Psoas muscle (tissue), 8 donors: ENCODE measurements around the gene PYCR2. TPM values are rescaled to one million over a fixed set of nuclear protein-coding genes. Genes with fewer than 3 reads are reported as not detected.
"Not testable (repeated sequence)": the region's sequence is repeated elsewhere in the genome, so short reads cannot be mapped to it uniquely, and the experiment has no call there.

ENCODE experiments used
- ATAC-seq, 4 donors: fragments of 200-7000 bp; cut with Tn5 transposase; one replicate each; pipeline ENCODE4 v1.9.1; 2020; ENCODE audit warnings: moderate library complexity in 3 of 4, mild to moderate bottlenecking in 2 of 4
- DNase-seq, 2 donors: peaks; one replicate each; pipeline ENCODE4 v3.0.0-alpha.2; 2020
- H3K27ac ChIP-seq: fragments of 200-600 bp; one replicate; pipeline ENCODE4 v1.8.0; 2022
- H3K27me3 ChIP-seq, 3 donors: fragments of 200-600 bp in 1 of 3; one replicate each; pipeline versions ENCODE4 v1.6.1 to v1.8.0; 2013 to 2022; ENCODE audit warnings: low read length in 2 of 3, mild to moderate bottlenecking in 2 of 3, moderate library complexity in 1 of 3; ENCODE audit not compliant: insufficient read depth in 3 of 3
- H3K36me3 ChIP-seq, 2 donors: fragments of 200-600 bp in 1 of 2; one replicate each; pipeline versions ENCODE4 v1.6.1 to v1.8.0; 2013 to 2022; ENCODE audit warnings: low read depth in 1 of 2, mild to moderate bottlenecking in 1 of 2, moderate library complexity in 1 of 2; ENCODE audit not compliant: insufficient read depth in 1 of 2
- H3K4me1 ChIP-seq: fragments of 200-600 bp; one replicate; pipeline ENCODE4 v1.8.0; 2022
- H3K4me3 ChIP-seq: fragments of 200-600 bp; one replicate; pipeline ENCODE4 v1.8.0; 2022; ENCODE audit warnings: mild to moderate bottlenecking
- H3K9me3 ChIP-seq: fragments of 200-600 bp; one replicate; pipeline ENCODE4 v1.8.0; 2022
- WGBS, 3 donors: extraction: QIAGEN DNeasy Blood & Tissue Kit; methylation state at CpG; one replicate each; pipeline versions ENCODE4 v1.1.6 to v1.1.7; 2013; 5-methylcytosine and 5-hydroxymethylcytosine counted together
- intact Hi-C, 2 donors: fragments of 100-400 bp; cut with DNase I; formaldehyde crosslinking; loops; one replicate each; pipeline versions ENCODE4 v1.11.0 to v1.14.2; 2022
- polyA plus RNA-seq, 3 donors: library from polyadenylated mRNA; stranded (reverse); fragments of 200-250 nt; gene quantifications; one replicate each; pipeline ENCODE4 v1.2.3, GENCODE V29; 2013
- total RNA-seq, 4 donors: library from RNA; stranded (reverse); fragmentation: NEBNext Ultra II Directional in 2 of 4; extraction: Animal tissue kit (Norgen Biotek cat#: 25700) in 2 of 4; gene quantifications; one replicate each; pipeline versions ENCODE4 v1.2.1 to v1.2.4, GENCODE V29; 2021 to 2023
- TF ChIP-seq, protein P1 (sequence below): fragments of 200-600 bp; IDR thresholded peaks from one replicate; pipeline ENCODE4 v1.8.0; 2022; ENCODE audit warnings: antibody characterized with exemption
- donor health status: healthy with polysubstance abuse.
- donor health status: DM: no; HTN: no; CAD: no; lungs with moderate emphysema.
- donor health status: Bipolar disorder and iron deficiency.
- donor health status: healthy.
- donor health status: DM: yes; HTN: yes; CAD: no.
- donor health status: DM: no; HTN: no; CAD: no.
- donor health status: DM: no; HTN: no; CAD: no.
- donor health status: DM: yes; HTN: yes; CAD: no.

PYCR2 gene
- total and polyA plus RNA-seq, 7 donors: 34.9 to 70.2 (median 52.0) TPM

- no peak overlapping the region for H3K4me3 ChIP-seq
- no peaks in the 10 kb centered on the region for H3K9me3 ChIP-seq
- no peak for DNase-seq
- H3K36me3 ChIP-seq: no peaks in the 10 kb centered on the region
- H3K27ac ChIP-seq: no peak overlapping the region
- peak in 1 of 4 donors; percentile 30 for ATAC-seq
- peaks cover 6% of the 10 kb centered on the region for H3K4me1 ChIP-seq
- TF ChIP-seq, protein P1, sequence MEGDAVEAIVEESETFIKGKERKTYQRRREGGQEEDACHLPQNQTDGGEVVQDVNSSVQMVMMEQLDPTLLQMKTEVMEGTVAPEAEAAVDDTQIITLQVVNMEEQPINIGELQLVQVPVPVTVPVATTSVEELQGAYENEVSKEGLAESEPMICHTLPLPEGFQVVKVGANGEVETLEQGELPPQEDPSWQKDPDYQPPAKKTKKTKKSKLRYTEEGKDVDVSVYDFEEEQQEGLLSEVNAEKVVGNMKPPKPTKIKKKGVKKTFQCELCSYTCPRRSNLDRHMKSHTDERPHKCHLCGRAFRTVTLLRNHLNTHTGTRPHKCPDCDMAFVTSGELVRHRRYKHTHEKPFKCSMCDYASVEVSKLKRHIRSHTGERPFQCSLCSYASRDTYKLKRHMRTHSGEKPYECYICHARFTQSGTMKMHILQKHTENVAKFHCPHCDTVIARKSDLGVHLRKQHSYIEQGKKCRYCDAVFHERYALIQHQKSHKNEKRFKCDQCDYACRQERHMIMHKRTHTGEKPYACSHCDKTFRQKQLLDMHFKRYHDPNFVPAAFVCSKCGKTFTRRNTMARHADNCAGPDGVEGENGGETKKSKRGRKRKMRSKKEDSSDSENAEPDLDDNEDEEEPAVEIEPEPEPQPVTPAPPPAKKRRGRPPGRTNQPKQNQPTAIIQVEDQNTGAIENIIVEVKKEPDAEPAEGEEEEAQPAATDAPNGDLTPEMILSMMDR: no peak
- no peaks in the 10 kb centered on the region for H3K27me3 ChIP-seq
- WGBS, 3 donors: 43 to 66% (median 47%) methylated on average over 25 of the region's 25 CpGs
- intact Hi-C loops: no loop called here
These were observed 16.5 kb upstream of the PYCR2 start for GRCh38 chr1:225940385-225941151.

DNA sequence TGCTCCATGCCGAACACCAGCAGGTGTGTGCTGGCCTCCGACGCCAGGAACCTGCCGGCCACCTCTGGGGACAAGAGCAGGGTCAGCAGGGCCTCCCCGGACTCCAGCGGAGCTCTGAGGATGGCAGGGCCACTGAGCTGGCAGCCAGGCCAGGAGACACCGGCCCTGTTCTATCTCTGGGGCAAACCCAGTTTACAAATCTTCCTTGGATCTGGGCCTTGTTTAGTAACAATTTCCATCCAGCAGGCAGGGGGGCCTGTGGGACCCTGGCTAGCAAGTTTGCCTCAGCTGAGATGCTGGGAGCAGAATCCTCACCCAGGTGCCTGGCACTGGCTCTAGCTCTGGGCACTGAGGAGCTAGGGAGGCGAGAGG, 15.9 kb upstream of the PYCR2 start:
- H3K4me1 ChIP-seq, intact Hi-C loops, H3K36me3 ChIP-seq, H3K27ac ChIP-seq, H3K4me3 ChIP-seq, H3K9me3 ChIP-seq, ATAC-seq, H3K27me3 ChIP-seq, DNase-seq: not testable (repeated sequence)
- WGBS, 3 donors: 60 to 72% (median 62%) methylated on average over 7 to 8 of the region's 8 CpGs

- DNase-seq, H3K9me3 ChIP-seq, H3K4me1 ChIP-seq, H3K27me3 ChIP-seq, H3K27ac ChIP-seq, H3K36me3 ChIP-seq, ATAC-seq, intact Hi-C loops, H3K4me3 ChIP-seq: not testable (repeated sequence)
- WGBS, 3 donors: 39 to 52% (median 51%) methylated on average over 32 to 62 of the region's 69 CpGs
These were observed 15.3 kb upstream of the PYCR2 start for GRCh38 chr1:225939097-225939938.

DNA sequence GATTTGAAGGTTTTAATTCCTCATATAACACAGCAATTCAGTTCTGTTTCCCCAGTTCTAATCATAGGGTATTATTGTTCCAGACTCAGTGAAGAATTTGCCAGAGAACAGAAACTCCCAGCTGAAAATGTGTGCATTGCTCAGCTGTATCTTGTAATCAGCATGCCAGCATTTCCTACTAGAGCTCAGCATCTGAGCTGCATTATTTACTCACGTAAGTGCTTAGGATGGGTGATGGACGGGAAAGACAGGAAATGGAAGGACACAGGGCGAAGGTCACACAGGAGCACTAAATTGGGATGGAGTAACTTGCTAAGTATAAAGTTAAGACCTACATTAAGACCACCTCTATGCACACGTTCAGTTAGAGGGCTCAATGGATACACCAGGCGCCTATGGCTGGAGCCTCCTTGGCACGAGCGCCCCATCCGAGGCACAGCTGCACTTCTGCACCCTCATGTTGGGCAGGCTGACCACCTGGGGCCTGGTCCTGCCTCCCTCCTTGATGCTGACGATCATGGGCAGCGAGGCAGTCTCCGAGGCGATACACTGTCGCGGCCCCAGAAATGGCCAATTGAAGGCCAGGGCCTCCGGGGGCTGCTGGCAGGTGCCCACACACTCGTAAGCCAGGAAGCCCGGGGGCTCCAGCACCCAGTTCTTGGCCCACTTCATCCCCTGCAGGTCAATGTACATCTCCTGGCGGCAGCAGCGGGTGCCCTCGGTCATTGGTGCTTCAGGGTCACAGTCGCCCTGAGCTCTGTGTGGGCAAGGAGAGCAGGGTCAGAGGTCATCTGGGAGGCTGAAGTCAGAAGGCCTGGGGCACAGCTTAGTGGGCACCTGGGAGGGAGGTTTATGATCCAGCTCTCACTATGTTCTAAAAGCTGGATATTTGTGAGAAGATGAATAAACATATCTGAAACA, 13.3 kb upstream of the PYCR2 start:
- no peaks in the 10 kb centered on the region for H3K36me3 ChIP-seq
- no peaks in the 10 kb centered on the region for H3K27me3 ChIP-seq
- H3K4me1 ChIP-seq: peaks cover 6% of the 10 kb centered on the region
- no peak overlapping the region for H3K27ac ChIP-seq
- TF ChIP-seq, protein P1: no peak
- DNase-seq (no peak), ATAC-seq (no peak)
- no peaks in the 10 kb centered on the region for H3K9me3 ChIP-seq
- intact Hi-C loops: no loop called here
- no peak overlapping the region for H3K4me3 ChIP-seq
- WGBS, 3 donors: 91 to 93% (median 92%) methylated on average over 21 of the region's 21 CpGs

- no peaks in the 10 kb centered on the region for H3K36me3 ChIP-seq
- no peak for ATAC-seq
- no peaks in the 10 kb centered on the region for H3K27me3 ChIP-seq
- TF ChIP-seq, protein P1: no peak
- intact Hi-C loops: no loop called here
- WGBS, 3 donors: 75 to 83% (median 77%) methylated on average over 3 of the region's 3 CpGs
- peaks cover 5% of the 10 kb centered on the region for H3K4me1 ChIP-seq
- no peak for DNase-seq
- no peak overlapping the region for H3K27ac ChIP-seq
- H3K9me3 ChIP-seq: no peaks in the 10 kb centered on the region
- no peak overlapping the region for H3K4me3 ChIP-seq
These were observed 12.5 kb upstream of the PYCR2 start for GRCh38 chr1:225936523-225936922.

- intact Hi-C loops, H3K4me1 ChIP-seq, H3K27me3 ChIP-seq, H3K4me3 ChIP-seq, DNase-seq, ATAC-seq, H3K36me3 ChIP-seq, H3K27ac ChIP-seq, H3K9me3 ChIP-seq: not testable (repeated sequence)
- WGBS, 3 donors: 74 to 80% (median 78%) methylated on average over 8 of the region's 8 CpGs
These were observed 12.0 kb upstream of the PYCR2 start for GRCh38 chr1:225936086-225936485.
